Measurements from ENCODE around the gene ZNF490. TPM values are rescaled to one million over a fixed set of nuclear protein-coding genes. Genes with fewer than 3 reads are reported as not detected.

ZNF490 gene
- total and polyA plus RNA-seq, 10 of the 15 experiments (the other 5 are each of a cell fraction or from before 2014, with no cell fraction given) = 0.57 to 8.4 (median 3.2) TPM

DNA sequence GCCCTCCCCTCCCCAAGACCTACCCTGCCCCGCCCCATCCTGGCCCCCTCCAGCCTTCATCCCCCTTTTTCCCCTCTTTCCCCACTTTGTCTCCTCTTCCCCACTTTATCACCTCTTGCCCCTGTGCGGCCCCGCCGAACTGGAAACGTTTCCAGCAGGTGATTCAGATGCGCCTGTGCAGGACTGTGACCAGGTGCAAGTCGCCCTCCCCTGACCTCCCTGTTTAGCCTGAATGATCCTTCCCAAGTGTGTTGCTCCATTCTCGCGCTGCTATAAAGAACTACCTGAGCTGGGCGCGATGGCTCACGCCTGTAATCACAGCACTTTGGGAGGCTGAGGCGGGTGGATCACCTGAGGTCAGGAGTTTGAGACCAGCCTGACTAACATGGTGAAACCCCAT lies 26.0 kb upstream of the ZNF490 start (continued):
- TF ChIP-seq BHLHE40 (IDR thresholded peaks at IDR 0.05; ENCODE audit: borderline replicate concordance in 1 of 2, low read depth in 2 of 2, low read length in 1 of 2) (no peak), SMARCA5 (IDR thresholded peaks at IDR 0.05) (no peak), DPF2 (IDR thresholded peaks at IDR 0.05) (no peak), TCF12 (IDR thresholded peaks at IDR 0.05; ENCODE audit: low read depth, low read length) (no peak), ATF7 (IDR thresholded peaks at IDR 0.05; ENCODE audit: low read depth) (no peak)
- TF ChIP-seq, protein P1, sequence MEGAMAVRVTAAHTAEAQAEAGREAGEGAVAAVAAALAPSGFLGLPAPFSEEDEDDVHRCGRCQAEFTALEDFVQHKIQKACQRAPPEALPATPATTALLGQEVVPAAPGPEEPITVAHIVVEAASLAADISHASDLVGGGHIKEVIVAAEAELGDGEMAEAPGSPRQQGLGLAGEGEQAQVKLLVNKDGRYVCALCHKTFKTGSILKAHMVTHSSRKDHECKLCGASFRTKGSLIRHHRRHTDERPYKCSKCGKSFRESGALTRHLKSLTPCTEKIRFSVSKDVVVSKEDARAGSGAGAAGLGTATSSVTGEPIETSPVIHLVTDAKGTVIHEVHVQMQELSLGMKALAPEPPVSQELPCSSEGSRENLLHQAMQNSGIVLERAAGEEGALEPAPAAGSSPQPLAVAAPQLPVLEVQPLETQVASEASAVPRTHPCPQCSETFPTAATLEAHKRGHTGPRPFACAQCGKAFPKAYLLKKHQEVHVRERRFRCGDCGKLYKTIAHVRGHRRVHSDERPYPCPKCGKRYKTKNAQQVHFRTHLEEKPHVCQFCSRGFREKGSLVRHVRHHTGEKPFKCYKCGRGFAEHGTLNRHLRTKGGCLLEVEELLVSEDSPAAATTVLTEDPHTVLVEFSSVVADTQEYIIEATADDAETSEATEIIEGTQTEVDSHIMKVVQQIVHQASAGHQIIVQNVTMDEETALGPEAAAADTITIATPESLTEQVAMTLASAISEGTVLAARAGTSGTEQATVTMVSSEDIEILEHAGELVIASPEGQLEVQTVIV (IDR thresholded peaks at IDR 0.05; ENCODE audit: borderline replicate concordance, partially characterized antibody) = no peak
- TF ChIP-seq, protein P2, sequence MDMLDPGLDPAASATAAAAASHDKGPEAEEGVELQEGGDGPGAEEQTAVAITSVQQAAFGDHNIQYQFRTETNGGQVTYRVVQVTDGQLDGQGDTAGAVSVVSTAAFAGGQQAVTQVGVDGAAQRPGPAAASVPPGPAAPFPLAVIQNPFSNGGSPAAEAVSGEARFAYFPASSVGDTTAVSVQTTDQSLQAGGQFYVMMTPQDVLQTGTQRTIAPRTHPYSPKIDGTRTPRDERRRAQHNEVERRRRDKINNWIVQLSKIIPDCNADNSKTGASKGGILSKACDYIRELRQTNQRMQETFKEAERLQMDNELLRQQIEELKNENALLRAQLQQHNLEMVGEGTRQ (IDR thresholded peaks at IDR 0.05; ENCODE audit: borderline replicate concordance, low read depth, low read length) = no peak
- TF ChIP-seq, protein P3, sequence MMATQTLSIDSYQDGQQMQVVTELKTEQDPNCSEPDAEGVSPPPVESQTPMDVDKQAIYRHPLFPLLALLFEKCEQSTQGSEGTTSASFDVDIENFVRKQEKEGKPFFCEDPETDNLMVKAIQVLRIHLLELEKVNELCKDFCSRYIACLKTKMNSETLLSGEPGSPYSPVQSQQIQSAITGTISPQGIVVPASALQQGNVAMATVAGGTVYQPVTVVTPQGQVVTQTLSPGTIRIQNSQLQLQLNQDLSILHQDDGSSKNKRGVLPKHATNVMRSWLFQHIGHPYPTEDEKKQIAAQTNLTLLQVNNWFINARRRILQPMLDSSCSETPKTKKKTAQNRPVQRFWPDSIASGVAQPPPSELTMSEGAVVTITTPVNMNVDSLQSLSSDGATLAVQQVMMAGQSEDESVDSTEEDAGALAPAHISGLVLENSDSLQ (IDR thresholded peaks at IDR 0.05) = no peak

DNA sequence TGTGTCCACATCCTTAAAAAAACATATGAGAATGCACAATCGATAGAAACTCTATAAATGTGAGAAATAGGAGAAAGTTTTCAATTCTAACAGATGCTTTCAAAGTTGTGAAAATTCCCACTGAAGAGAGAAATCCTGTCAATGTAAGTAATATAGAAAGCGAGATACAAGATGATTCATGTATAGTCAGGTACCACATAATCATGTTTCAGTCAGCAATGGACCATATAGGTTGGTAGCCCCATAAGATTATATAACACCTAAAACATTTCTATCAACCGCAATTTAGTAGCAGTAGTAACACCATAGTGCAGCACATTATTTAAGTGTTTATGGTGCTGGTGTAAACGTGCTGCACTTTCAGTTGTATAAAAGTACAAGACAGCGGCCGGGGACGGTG lies 18.6 kb upstream of the ZNF490 start:
- Histone ChIP-seq H2AFZ (ENCODE audit: control insufficient read depth, low read depth, low read length) (no peak overlapping the region), H3K9ac (ENCODE audit: control insufficient read depth, insufficient read depth, low read length) (no peak overlapping the region), H4K20me1 (ENCODE audit: control insufficient read depth, insufficient read depth) (no peaks in the 10 kb centered on the region), H3K9me3 (replicated peaks; ENCODE audit: control insufficient read depth, insufficient read depth, low read length) (peaks cover 38% of the 10 kb centered on the region), H3K79me2 (ENCODE audit: control insufficient read depth, insufficient read depth, low read length) (no peaks in the 10 kb centered on the region), H3K27me3 (replicated peaks in 1 of 2; ENCODE audit: control insufficient read depth in 2 of 2, insufficient read depth in 2 of 2, low read length in 1 of 2) (no peaks in the 10 kb centered on the region), H3K4me1 (ENCODE audit: control insufficient read depth, insufficient read depth, low read length) (no peaks in the 10 kb centered on the region), H3K4me3 (no peak overlapping the region), H3K36me3 (ENCODE audit: control insufficient read depth in 2 of 2, insufficient read depth in 2 of 2, low read length in 1 of 2) (peaks cover 10 to 33% of the 10 kb centered on the region in 2 experiments), H3K27ac (ENCODE audit: control insufficient read depth, insufficient read depth) (no peak overlapping the region), H3K4me2 (ENCODE audit: control insufficient read depth, insufficient read depth) (no peak overlapping the region)
- POLR2A ChIA-PET = no interaction called here
- RAD21 ChIA-PET (ENCODE audit: unreplicated experiment) = no interaction called here
- DNase-seq (ENCODE audit: low read depth, low spot score) (no peak), ATAC-seq (no peak), FAIRE-seq (no peak)
- TSS peak; percentile 61 for BruUV-seq (replicated peaks)
- SMC1A ChIA-PET (ENCODE audit: uncharacterized antibody, unreplicated experiment) = no interaction called here
- intact Hi-C loops (cut with micrococcal nuclease; ENCODE audit: unreplicated experiment) (no loop called here), in situ Hi-C loops (cut with MboI) (no loop called here)
- CTCF ChIA-PET = no interaction called here
- TF ChIP-seq RAD21 (IDR thresholded peaks at IDR 0.05; ENCODE audit: insufficient read depth, low read depth, low read length) (no peak), CBX3 (IDR thresholded peaks at IDR 0.05; ENCODE audit: borderline replicate concordance, low read depth) (no peak), MTA2 (IDR thresholded peaks at IDR 0.05; ENCODE audit: low read depth) (no peak), YY1 (IDR thresholded peaks at IDR 0.05; ENCODE audit: low read depth, low read length) (no peak), FOXM1 (IDR thresholded peaks at IDR 0.05; ENCODE audit: low read depth, low read length) (no peak)
- 96% methylated on average over 7 of the region's 7 CpGs for WGBS (ENCODE audit: insufficient coverage, insufficient replicate concordance, low lambda C conversion rate, missing lambda C conversion rate)

All from GM12878 (cell line).